NCI-H2196 treated with DMSO at 0.1 percent for 48 hours (cell line): ENCODE results near the gene KCNQ1OT1.

ENCODE experiments used
- DNase-seq: peaks from one replicate; lab custom pipeline; 2025; ENCODE audit not compliant: unreplicated experiment; lab: John Stamatoyannopoulos, UW

Gene KCNQ1OT1

DNA sequence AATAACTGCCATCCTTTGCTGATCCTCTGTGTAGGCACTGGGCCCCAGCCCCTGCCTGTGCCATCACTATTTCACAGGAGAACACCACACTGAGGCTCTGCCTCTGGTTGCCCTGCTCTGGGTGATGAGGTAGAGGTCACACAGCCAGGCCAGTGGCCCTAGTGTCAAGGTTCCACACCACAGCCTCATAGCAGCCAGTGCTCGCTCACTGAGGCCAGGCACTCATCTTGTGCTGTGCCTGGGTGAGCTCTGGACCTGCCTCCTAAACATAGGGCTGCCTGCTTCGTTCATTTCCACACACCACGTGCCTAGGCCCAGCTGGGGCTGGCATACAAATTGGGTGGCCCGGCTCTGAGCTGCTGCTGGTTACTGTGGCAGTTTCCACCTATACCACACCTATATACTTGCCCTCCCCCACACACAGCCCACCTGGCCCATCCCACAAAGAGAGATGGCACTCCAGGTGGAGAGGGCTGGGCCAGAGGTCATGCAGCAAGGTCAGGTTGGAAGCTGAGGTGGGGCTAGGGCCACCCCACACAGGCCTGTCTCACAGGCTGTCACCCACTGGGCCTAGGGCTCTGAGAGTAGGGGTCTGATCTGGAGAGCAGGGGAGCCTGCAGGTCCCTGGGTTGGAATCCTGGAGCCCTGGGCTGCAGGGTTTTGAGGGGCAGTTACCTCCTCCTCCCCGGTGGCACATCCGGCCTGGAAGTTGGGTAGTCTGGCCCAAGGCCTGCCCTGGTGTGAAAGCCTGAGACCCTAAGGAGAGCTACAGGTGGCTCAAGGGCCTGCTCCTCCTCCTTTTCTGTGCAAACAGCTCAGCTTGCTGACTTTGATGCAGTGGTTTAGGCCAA is 11.2 kb downstream of the KCNQ1OT1 start:
- DNase-seq = no peak

DNA sequence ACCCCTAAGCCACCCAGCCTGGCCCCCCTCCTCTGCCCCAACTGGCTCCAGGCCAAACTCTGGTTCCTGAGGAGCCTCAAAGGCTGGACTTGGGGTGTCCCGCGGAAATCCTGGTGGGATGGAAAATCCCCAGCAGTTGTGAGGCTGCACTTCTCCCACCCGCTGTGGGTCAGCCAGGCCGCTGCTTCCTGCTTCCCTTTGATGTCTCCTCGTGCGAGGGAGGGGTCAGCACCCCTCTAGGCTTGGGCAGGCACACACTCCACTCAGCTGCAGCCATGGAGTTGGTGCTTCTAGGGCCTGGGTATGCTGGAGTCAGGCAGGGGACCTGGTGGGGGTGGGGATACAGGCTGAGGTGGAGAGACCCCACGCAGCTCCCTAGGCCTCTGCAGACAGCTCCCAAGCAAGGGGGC is 12.0 kb downstream of the KCNQ1OT1 start:
- DNase-seq = no peak

DNA sequence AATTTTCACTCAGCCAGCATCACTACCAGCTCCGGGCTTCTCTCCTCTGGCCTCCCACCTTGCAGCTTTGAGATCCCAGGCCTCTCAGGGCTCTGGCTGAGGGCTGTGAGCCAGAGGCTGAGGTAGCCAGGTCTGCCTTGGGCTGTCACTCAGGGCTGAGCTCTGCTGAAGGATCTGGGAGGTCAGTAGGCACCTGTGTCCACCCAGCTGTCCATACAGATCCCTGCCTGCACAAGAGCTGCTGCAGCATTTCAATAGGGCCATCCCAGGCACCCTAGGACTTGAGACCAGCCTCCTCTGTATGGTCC is 12.6 kb downstream of the KCNQ1OT1 start:
- DNase-seq = no peak

DNA sequence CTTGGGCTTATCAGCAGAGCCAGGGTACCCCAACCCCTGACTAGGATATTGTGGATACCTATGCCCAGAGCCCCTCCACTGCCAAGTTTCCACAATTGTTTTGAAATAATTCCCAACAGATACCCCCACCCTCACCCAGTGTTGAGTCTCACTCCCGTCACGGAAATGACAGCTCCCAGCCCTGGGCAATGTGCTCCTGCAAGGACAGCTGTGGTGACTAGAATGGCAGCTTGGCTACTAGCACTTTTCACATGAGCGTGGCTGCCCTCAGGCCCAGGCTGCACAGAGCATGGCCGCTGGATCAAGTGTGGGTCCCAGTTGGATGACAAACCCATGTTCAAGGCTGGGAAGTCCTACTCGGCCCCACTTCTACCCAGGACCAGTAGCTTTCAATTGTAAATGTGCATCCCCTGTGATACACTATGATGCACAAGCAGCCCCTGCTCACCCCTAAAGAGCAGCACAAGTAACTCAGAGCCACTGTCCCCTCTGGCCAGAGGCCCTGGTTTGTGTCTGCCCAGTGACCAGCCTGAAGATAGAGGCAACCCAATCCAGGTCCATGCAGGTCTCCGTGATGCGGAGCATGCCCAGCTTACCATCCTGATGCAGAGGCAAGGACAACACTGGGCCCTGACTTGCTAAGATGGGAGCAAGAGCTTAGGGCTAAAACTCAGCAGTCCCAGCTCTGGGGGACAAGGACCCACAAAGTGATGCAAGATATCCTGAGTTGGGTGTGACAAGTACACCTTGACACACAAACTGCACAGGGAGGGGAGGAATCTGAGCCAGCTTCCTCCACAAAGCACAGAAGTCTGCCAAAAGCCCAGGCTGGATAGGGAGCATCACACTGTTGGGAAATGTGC is 13.2 kb downstream of the KCNQ1OT1 start:
- no peak for DNase-seq

DNA sequence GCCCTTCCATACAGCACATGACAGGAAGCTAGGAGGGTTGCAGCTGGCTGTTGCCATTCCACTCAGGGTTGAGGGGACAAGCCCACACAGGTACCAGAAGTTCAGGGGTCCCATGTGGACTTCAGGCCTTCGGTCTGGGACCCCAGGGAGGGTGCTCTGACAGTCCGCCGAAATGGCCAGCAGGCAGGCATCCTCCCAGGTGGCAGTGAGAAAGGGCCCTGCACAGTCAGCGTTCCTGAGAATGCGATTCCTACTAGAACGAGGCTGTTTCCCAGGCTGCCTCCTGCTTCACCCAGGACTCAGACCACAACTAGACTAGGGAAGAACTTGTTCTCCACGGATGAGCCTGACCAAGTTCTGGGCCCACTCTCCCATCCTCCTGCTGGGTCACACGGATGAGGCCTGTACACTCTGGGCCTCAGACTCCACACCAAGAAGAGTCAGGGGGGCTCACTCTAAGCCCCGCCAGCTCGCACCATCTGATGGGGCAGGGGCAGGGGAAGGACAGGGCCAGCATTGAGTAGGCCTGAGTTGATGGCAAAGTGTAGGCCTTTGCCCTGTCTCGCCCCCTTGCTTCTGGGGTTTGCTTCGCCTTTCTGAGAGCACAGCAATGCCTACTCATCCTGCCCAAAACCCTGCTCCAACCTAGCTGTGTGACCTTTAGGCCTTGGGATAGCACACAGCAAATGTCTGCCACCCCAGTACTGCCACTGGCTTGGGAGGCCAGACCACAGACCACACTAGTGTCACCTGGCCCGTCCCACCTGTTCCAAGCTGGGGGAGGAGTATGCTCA is 14.0 kb downstream of the KCNQ1OT1 start:
- DNase-seq = no peak

DNA sequence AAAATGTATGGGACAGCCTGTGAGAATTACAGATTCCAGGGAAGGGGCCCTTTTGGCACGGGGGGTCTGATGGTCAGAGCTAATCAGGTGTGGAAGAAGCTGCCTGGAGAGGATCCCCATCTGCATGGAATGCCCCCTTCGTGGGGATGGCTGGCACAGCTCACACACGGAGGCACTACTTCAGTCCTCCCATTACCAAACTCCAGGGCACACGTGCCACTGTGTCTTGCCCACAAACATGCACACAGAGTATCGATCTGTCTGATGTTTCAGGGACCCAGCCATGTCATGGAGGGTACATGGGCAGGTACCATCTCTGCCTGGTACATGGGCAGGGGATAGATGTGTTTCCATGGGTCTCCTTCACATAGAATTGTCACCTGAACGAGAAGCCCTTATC is 14.7 kb downstream of the KCNQ1OT1 start:
- DNase-seq = no peak

DNA sequence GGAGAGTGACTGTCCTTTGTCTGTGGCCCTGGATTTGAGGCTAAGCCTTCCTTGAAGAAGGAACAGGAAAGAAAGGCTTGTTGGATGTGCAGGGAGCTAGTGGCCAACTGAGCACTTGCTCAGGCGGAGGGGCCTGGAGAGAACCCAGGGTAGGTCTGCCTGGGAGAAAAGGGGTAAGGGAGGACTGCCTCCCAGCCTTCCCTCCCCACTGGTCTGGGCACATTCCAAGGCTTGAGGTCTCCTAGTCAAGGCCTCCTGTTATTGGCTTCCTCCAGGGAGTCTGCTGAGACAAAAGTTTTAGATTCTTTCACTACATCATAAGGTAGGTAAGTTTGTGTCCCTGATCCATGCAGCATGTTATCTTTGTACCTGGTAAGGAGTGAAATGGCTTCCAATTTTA is 15.2 kb downstream of the KCNQ1OT1 start:
- DNase-seq = no peak

DNA sequence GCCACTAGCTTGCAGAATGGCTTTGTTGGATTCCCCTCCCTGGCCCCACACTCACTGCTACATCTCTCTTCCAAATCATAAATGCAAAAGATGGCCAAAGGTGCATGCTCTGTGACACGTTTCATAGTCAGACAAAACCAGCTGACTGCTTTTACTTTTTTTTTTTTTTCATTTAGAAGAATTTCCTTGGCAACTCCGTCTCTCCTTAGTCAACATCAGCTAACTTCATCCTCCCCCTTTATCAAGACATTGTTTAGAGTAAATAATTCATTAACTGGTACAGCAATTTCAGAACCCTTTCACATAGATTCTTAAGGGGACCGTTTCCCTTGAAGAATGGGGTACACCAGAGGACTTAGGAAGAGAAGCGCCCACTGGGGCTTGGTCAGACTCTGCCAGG is 16.0 kb downstream of the KCNQ1OT1 start:
- DNase-seq = no peak

DNA sequence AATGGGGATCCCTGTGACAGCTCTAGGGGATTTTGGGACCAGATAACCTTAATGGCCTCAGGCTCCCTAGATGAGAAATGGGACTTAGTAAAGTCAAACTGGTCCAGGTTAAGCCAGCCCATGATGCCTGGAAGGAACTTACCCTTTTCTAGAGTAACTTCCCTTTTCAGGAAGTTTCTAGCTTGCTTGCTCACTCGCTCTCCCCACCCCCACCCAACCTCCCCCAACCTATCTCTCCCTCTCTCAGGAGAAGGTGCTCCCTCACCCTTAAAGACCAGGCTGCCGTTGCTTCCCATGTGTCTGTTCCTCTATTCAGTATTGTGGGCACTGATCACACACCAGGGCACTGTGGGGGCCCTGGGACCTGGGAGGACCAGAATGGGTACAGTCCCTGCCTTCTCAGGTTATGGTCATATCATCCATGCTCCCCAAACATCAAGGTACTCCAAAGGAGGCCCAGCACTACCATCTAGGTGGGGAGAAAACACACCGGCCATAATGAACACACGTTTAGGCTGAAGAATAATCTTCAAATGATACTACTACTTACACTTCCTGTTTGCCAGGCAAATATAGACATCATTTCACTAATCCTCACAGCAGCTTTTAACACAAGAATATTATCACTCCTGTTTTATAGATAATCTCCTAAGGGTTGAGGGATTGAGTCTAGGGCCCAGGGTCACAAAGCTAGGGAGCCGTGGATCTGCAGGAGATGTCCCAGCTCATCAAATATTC is 18.2 kb downstream of the KCNQ1OT1 start:
- no peak for DNase-seq

DNA sequence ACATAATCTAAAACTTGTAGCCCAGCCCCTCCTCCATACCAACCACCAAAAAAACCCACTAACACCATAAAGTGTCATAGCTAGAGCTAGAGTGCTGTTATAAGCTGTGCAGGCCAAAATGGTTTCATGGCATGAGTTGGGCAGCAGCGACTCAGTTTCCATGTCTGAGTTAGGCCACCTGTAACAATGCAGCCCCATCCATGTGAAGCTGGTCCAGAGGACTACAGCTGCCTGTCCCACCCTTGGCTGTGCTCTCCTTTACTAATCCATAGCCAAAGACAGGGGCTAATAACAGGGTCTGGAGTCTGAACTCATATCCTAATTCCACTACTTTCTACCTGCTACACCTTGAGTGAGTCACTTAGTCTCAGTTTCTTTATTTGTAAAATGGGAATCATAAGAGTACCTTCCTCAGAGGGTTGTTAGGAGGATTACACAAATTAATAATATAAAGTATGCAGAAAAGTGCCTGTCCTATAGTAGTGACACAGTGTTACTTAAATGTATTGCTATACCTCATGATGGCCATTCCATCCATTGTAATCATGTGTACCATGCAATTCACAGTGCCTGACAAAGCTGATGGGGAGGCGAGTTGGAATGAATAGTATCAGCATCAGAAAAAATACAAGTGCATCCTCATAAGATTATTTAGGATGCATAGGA is 20.6 kb downstream of the KCNQ1OT1 start:
- DNase-seq = no peak

DNA sequence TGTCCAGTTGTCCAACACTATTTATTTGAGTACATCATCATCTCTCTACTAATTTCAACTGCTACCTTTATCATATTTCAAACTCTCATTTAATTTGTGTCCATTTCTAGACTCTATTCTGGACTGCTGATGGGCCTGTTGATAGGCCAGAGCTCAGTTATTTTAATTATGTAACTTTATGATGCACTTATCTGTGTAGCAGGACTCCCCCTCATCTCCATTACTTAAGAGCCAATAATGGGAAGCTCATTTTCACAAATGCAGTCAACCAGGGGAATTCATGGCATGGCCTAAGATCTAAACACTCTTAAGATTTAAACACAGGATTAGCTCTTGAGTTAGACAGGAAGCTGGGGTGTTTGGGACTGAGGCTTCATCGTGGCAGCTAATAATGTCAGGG is 21.4 kb downstream of the KCNQ1OT1 start:
- no peak for DNase-seq

DNA sequence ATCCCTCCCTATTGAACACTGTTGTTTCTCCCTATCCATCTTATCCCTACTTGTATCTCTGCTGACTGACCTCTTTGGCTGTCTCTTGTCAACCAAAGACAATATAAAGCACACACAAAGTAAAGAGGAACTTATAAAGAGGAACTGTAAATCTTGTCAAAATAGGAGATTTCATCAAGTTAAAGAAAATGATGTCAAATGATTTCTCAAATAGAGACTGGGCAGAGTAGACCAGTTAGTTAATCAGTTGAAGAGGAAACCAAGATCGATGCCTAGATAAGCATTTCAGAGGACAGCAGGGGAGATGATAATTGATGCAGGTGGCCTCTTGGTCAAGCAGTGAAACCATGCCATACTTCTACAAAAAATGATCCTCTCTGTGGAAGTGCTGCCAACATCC is 22.7 kb downstream of the KCNQ1OT1 start:
- DNase-seq = no peak

DNA sequence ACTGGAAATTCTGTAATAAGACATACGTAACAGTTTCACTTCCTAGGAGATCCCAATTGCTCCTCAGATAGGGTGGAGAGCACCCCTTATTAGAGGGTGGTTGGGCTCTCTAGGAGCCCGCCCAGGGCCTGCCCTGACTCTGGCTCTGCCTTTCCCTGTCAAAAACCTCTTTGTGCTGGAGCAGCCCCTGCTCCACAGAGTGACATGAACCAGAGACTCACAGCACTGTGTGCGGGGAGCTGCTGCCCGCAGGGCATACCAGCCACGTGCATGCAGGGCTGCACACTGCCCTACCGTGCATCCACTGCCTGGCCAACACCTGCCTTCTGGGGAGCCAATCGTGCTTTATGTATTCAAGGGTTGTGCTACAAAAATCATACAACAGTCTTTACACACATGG is 24.3 kb downstream of the KCNQ1OT1 start:
- no peak for DNase-seq

DNA sequence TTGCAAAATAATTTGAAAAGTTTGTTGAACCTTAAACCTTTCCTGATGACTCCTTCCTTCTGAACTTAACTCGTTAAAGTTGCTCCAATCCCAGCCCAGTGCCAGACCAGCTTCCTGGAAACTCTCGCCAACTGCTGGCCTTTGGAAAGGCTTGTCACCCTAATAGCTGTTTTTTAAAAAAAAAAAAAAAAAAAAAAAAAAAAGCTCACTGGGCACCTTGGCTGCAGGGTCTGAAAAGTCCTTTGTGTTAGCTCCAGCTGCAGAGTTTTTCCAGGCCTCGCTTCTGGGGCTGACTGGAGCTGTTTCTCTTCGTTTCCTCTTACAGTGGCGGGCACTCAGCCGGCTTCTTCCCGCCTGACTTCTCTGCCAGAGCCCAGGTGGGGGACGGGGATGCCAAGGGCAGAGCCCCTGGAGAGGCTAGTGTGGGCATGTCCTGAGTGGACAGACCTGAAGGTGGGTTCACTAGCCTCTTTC is 25.1 kb downstream of the KCNQ1OT1 start:
- DNase-seq = no peak

DNA sequence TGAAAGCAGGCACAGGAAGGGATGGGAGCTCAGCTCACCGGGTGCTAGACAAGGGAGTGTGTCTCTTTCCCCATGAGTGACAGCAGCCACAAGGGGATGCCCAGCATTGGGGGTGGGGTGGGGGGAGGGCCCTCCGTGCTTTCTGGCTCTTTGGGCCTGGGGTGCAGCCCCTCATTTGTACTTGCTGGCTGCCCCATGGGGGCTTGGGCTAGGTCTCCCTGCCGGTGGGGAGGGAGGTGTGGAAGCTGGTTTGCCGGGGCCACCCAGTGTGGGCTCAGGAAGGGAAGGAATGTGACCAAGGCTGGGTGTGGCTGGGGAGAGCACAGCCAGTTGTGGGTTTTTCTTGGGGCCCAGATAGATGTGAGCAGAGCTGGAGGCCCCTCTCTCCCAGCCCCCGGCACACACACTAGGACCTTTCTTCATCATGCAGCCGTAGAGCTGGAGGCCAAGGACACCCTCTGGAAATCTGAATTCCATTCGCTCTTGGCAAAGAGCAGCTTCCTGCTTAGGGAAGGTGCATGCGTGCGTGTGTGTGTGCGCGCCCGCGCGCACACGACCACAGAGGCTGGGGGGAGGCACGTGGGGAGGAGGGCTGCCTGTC is 25.8 kb downstream of the KCNQ1OT1 start:
- no peak for DNase-seq

DNA sequence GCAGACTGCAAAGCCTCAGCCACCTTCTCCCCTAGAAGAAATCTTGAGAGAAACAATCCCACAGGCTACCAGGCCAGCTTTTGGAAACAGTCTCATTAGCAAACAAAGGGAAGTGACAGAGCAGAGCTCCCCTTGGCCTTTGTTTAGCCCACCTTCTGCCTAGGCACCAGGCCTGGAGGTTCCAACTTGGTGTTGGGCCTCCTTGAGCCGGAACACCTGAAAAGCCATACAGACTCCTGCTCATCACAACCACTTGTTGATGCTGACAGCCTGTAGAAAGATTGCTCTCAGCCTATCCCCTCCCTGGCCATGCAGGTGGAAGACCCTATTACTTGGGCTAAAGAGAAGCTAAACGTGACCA is 26.6 kb downstream of the KCNQ1OT1 start:
- no peak for DNase-seq

DNA sequence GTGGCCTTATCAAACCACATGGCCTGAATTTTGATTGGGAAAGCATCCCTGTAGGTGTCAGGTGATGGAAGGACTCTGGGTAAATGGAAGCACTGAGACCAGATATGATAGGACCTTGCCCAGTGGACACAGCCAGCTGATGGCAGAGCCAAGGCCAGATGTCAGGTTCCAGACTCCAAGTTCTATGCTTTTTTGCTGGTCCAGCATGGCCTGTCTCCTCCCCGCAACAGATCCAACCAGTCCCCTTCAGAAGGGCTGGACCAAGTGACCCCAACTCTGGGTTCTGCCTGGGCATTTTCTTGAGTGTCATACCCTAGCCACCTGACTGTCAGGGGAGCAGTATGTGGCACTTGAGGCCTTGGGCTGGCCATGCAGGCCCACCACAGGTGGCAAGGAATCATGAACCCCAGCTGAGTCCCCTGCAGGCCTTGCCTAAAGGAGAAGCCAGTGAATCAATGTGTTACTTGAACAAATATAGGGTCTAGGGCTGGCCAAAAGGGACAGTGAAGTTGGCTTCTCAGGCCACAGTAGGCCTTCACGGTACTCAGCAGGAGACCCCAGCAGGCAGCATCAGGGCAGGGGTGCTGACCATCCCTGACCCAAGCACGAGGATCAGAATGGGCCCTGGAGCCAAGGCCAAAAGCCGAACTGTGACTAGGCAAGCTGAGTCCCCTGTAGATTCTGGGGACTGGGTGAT is 27.1 kb downstream of the KCNQ1OT1 start:
- no peak for DNase-seq

DNA sequence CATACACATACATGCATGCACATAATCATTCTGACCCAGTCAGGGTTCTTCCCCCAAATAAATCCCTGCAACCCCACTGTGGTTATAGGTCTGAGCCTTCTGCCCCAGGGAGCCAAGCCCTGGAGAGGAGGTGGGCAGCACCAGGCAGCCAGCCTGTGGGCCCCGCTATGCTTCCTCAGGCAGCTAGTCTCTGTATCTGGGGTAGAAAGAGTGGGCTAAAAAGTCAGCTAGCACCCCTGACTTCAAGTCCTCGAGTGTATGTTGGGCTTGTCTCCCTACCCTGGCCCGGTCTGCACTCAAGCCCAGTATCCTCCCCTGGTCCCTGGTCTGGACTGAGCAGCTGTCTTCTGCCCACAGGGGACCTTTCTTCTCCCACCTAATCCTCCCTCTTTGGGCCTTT is 28.0 kb downstream of the KCNQ1OT1 start:
- DNase-seq = no peak

DNA sequence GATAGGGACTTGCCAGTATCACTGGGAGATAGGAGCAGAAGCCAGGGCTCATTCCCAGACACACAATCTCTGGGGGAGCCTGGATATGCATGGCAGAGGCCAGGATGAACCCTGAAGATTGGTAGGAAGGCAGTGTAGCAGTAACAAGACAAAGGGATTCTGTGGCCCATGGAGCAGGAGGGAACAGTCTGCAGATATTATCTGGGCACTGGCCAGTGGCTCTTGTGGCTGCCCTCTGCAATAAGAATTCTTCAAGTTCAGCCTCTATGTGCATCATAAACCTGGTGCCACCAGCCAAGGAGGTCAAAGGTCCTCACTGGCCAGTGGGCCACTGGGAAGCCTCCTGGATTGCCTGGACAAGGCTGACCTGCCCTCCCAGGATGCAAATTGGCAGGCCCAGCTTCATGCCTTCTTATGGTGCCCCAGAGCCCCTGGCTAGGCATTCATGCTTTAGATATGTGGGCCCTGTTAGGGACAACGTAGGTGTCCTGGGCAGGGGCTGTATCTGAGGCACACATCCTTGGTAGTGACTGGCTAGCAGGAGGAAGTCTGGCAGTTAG is 29.2 kb downstream of the KCNQ1OT1 start:
- no peak for DNase-seq
